Neural progenitor cell (in vitro differentiated cells): Measurements from ENCODE around the gene MAP1LC3B2. TPM values are rescaled to one million over a fixed set of nuclear protein-coding genes. Genes with fewer than 3 reads are reported as not detected.
A peak's percentile ranks its signal among the peaks of the same experiment; 100 is the strongest.

Experiments used
- DNase-seq: peaks from one replicate; pipeline ENCODE4 v3.0.0-alpha.2; 2016; ENCODE audit warnings: low spot score
- H2AFZ ChIP-seq: fragments of 200-600 bp; sonication (generic); replicated peaks from 2 replicates; pipeline ENCODE4 v1.6.1; 2016; ENCODE audit warnings: antibody characterized with exemption
- H3F3A ChIP-seq: fragments of 200-600 bp; sonication (generic); 2 replicates; pipeline ENCODE4 v1.6.1; 2016; ENCODE audit warnings: antibody characterized with exemption, low read depth
- H3K27ac ChIP-seq: fragments of 200-600 bp; sonication (generic); 2 replicates; pipeline ENCODE4 v1.5.1; 2016; ENCODE audit warnings: mild to moderate bottlenecking
- H3K27me3 ChIP-seq: fragments of 200-600 bp; sonication (generic); 2 replicates; pipeline ENCODE4 v1.6.1; 2016; ENCODE audit warnings: mild to moderate bottlenecking, moderate library complexity
- H3K36me3 ChIP-seq: fragments of 200-600 bp; sonication (generic); 2 replicates; pipeline ENCODE4 v1.5.1; 2016
- H3K4me1 ChIP-seq: fragments of 200-600 bp; sonication (generic); 2 replicates; pipeline ENCODE4 v1.6.1; 2016; ENCODE audit warnings: mixed run types
- H3K4me2 ChIP-seq: fragments of 200-600 bp; sonication (generic); 2 replicates; pipeline ENCODE4 v1.6.1; 2016
- H3K4me3 ChIP-seq: fragments of 200-600 bp; sonication (generic); 2 replicates; pipeline ENCODE4 v1.5.1; 2016
- H3K79me2 ChIP-seq: fragments of 200-600 bp; sonication (generic); 2 replicates; pipeline ENCODE4 v1.6.1; 2016; ENCODE audit warnings: low read depth
- H3K9ac ChIP-seq: fragments of 200-600 bp; sonication (generic); 2 replicates; pipeline ENCODE4 v1.6.1; 2016
- H3K9me3 ChIP-seq: fragments of 200-600 bp; sonication (generic); 2 replicates; pipeline ENCODE4 v1.5.1; 2016; ENCODE audit warnings: low read depth
- H4K20me1 ChIP-seq: fragments of 200-600 bp; sonication (generic); 2 replicates; pipeline ENCODE4 v1.6.1; 2016; ENCODE audit warnings: low read depth
- H3K27ac Mint-ChIP-seq: 3 replicates; pipeline ENCODE4 v1.8.0; 2021; ENCODE audit warnings: mixed read lengths
- H3K27me3 Mint-ChIP-seq: 2 replicates; pipeline ENCODE4 v1.8.0; 2022; ENCODE audit warnings: low read depth, mild to moderate bottlenecking, inconsistent platforms, moderate library complexity, mixed read lengths; ENCODE audit not compliant: insufficient read depth
- H3K36me3 Mint-ChIP-seq: 3 replicates; pipeline ENCODE4 v1.8.0; 2021; ENCODE audit warnings: mixed read lengths
- H3K4me1 Mint-ChIP-seq: 3 replicates; pipeline ENCODE4 v1.8.0; 2021; ENCODE audit warnings: mixed read lengths
- H3K4me3 Mint-ChIP-seq: 3 replicates; pipeline ENCODE4 v1.8.0; 2021; ENCODE audit warnings: mild to moderate bottlenecking, moderate library complexity, mixed read lengths
- H3K9me3 Mint-ChIP-seq: 3 replicates; pipeline ENCODE4 v1.8.0; 2020; ENCODE audit warnings: mixed read lengths
- EZH2 ChIP-seq: fragments of 200-600 bp; sonication (generic); IDR thresholded peaks from 2 replicates; pipeline ENCODE4 v1.6.1; 2017; ENCODE audit warnings: antibody characterized with exemption, mild to moderate bottlenecking, moderate library complexity
- EZH2phosphoT487 ChIP-seq: fragments of 200-600 bp; sonication (generic); IDR thresholded peaks from 2 replicates; pipeline ENCODE4 v1.6.1; 2017; ENCODE audit warnings: antibody characterized with exemption
- total RNA-seq: library from RNA; depleted of rRNA; stranded (reverse); fragments of >200 nt; gene quantifications from 2 replicates; pipeline ENCODE4 v1.2.3, GENCODE V29; 2015; ENCODE audit warnings: low replicate concordance
- TF ChIP-seq, protein P1 (sequence below): fragments of 200-600 bp; sonication (generic); IDR thresholded peaks from 2 replicates; pipeline ENCODE4 v1.5.1; 2017; ENCODE audit warnings: antibody characterized with exemption, mild to moderate bottlenecking

MAP1LC3B2 gene
- total RNA-seq, 1 donor from 2014 or later, result 0.39 TPM

DNA sequence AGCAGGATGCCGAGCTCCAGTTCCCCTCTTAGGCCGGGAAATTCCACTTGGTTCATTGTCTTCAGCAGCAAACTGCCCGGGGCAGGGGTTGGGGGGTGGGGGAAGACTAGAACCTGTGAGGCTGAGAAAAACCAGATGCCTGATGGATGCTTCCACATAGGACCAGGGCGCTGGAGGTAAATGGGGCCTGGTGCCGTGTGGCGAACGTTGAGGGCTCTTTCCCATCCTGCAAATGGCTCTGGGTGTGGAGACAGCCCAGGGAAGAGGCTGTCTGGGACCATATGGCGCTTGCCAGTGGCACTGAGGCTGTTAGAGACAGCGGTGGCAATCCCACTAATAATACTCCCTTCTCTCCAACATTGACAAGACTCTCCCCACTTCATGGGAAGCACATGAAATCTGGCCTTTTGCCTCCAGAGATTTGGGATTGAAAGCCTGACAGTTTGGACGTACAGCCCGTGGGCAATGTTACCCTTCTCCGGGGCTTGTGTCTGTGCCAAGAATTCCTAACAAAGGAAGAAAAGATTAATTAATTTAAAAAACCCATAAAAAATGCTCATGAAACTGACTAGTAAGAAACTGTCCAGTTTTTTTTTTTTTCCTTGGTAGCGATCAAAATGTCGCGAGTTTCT, 44.5 kb downstream of the MAP1LC3B2 start:
- peaks cover 14% of the 10 kb centered on the region for H3K27me3 Mint-ChIP-seq
- peaks cover 12% of the 10 kb centered on the region for H3F3A ChIP-seq
- no peaks in the 10 kb centered on the region for H4K20me1 ChIP-seq
- H3K27me3 ChIP-seq, result no peaks in the 10 kb centered on the region
- H3K79me2 ChIP-seq, result no peaks in the 10 kb centered on the region
- no peak overlapping the region for H3K27ac ChIP-seq
- no peak overlapping the region for H3K4me3 Mint-ChIP-seq
- H3K36me3 ChIP-seq, result no peaks in the 10 kb centered on the region
- peaks cover 10% of the 10 kb centered on the region for H3K9me3 Mint-ChIP-seq
- H3K27ac Mint-ChIP-seq, result no peak overlapping the region
- peak overlapping the region; percentile 22 for H2AFZ ChIP-seq
- peaks cover 4% of the 10 kb centered on the region for H3K36me3 Mint-ChIP-seq
- peak; percentile 22 for DNase-seq
- H3K9me3 ChIP-seq, result no peaks in the 10 kb centered on the region
- H3K4me1 Mint-ChIP-seq, result peaks cover 27% of the 10 kb centered on the region
- H3K4me2 ChIP-seq, result no peak overlapping the region
- peaks cover 16% of the 10 kb centered on the region for H3K4me1 ChIP-seq
- H3K4me3 ChIP-seq, result no peak overlapping the region
- TF ChIP-seq, protein P1, sequence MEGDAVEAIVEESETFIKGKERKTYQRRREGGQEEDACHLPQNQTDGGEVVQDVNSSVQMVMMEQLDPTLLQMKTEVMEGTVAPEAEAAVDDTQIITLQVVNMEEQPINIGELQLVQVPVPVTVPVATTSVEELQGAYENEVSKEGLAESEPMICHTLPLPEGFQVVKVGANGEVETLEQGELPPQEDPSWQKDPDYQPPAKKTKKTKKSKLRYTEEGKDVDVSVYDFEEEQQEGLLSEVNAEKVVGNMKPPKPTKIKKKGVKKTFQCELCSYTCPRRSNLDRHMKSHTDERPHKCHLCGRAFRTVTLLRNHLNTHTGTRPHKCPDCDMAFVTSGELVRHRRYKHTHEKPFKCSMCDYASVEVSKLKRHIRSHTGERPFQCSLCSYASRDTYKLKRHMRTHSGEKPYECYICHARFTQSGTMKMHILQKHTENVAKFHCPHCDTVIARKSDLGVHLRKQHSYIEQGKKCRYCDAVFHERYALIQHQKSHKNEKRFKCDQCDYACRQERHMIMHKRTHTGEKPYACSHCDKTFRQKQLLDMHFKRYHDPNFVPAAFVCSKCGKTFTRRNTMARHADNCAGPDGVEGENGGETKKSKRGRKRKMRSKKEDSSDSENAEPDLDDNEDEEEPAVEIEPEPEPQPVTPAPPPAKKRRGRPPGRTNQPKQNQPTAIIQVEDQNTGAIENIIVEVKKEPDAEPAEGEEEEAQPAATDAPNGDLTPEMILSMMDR, result no peak
- TF ChIP-seq EZH2phosphoT487, result no peak
- no peak for TF ChIP-seq EZH2
- H3K9ac ChIP-seq, result no peak overlapping the region

DNA sequence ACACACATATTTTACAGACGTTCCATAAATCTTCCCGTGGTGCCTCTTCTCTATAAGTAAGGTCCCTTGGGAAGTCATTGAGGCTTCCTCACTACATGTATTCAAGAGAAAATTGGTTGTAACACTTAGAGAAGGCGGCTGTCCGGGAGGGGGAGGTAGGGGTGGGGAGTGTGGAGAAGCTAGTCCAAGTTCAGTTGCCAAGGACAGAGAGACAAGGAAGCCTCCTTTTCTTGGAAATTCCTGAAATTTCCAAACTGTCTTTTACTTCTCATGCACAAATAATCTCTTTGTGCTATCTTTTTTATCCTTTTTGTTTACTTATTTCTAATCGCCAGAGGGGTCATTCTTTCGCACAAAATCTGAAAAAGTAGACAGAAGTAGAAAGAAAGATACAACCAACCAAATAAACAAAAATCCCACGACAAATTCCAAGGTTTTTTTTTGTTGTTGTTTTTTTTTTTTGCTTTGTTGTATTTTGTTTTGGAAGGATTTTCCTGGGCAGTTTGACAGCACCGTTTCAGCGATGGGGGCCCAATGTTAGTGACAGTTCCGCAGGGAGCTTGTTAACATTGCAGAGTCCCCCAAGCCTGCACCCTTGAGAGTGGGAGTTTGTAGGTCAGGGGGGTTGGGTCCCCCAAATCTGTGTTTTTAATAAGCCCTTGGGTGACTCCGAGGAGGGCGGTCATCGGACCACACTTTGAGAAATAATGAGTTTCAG, 45.2 kb downstream of the MAP1LC3B2 start:
- H3K4me3 ChIP-seq, result no peak overlapping the region
- no peak overlapping the region for H3K4me2 ChIP-seq
- H3K36me3 ChIP-seq, result no peaks in the 10 kb centered on the region
- no peak for DNase-seq
- no peak overlapping the region for H3K27ac Mint-ChIP-seq
- H3K36me3 Mint-ChIP-seq, result peaks cover 4% of the 10 kb centered on the region
- peaks cover 14% of the 10 kb centered on the region for H3K27me3 Mint-ChIP-seq
- H3K9me3 ChIP-seq, result no peaks in the 10 kb centered on the region
- no peak overlapping the region for H3K27ac ChIP-seq
- peaks cover 21% of the 10 kb centered on the region for H3K4me1 Mint-ChIP-seq
- H3K4me1 ChIP-seq, result peaks cover 17% of the 10 kb centered on the region
- no peak overlapping the region for H2AFZ ChIP-seq
- H3F3A ChIP-seq, result peaks cover 12% of the 10 kb centered on the region
- no peaks in the 10 kb centered on the region for H3K27me3 ChIP-seq
- no peak overlapping the region for H3K9ac ChIP-seq
- no peak overlapping the region for H3K4me3 Mint-ChIP-seq
- H4K20me1 ChIP-seq, result no peaks in the 10 kb centered on the region
- TF ChIP-seq EZH2phosphoT487, result no peak
- TF ChIP-seq, protein P1, result no peak
- TF ChIP-seq EZH2, result no peak
- no peaks in the 10 kb centered on the region for H3K79me2 ChIP-seq
- peaks cover 10% of the 10 kb centered on the region for H3K9me3 Mint-ChIP-seq

DNA sequence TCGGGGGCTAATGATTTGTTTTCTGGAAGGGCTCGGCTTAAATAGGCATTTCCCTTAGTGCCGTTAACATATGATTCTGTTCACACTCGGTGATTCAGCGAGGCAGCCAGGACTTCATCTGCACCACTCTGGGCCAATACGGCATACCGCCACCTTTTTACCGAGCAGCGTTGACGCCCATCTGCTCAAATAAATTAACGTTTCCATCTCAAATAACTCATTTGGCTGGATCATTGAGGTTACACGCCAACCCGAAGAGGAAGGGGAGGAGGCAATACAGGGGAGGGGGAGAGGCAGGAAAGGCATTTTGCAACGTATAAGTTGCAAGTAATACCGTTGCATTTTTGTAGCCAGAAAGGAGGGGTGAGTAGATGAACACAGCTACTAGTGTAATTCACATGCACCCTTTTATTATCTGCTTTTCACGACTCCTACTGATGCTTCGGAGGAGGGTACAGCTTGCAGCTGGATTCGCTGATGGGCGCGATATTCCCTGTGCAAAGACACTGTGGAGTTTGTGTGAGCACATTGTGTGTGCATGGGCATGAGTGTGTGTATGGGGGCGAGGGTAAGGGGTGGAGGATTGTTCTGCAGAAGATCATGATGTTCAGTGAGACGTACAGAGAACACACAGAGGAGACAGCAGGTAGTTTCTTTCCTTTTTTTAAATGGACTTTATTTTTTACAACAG, 45.9 kb downstream of the MAP1LC3B2 start:
- Histone ChIP-seq H2AFZ (no peak overlapping the region), H3F3A (peaks cover 17% of the 10 kb centered on the region), H3K27me3 (no peaks in the 10 kb centered on the region), H3K36me3 (no peaks in the 10 kb centered on the region), H3K79me2 (no peaks in the 10 kb centered on the region), H4K20me1 (no peaks in the 10 kb centered on the region), H3K4me1 (peaks cover 19% of the 10 kb centered on the region), H3K9ac (no peak overlapping the region), H3K9me3 (no peaks in the 10 kb centered on the region), H3K4me3 (no peak overlapping the region), H3K27ac (no peak overlapping the region), H3K4me2 (no peak overlapping the region)
- peaks cover 14% of the 10 kb centered on the region for H3K27me3 Mint-ChIP-seq
- H3K4me3 Mint-ChIP-seq, result peak overlapping the region; percentile 13
- H3K36me3 Mint-ChIP-seq, result peaks cover 4% of the 10 kb centered on the region
- TF ChIP-seq EZH2phosphoT487 (no peak), EZH2 (no peak)
- TF ChIP-seq, protein P1, result no peak
- H3K27ac Mint-ChIP-seq, result no peak overlapping the region
- no peak for DNase-seq
- peaks cover 10% of the 10 kb centered on the region for H3K9me3 Mint-ChIP-seq
- H3K4me1 Mint-ChIP-seq, result peaks cover 16% of the 10 kb centered on the region
